HepG2 (cell line): Measurements from ENCODE around the gene SGMS1. TPM values are rescaled to one million over a fixed set of nuclear protein-coding genes. Genes with fewer than 3 reads are reported as not detected.

ENCODE experiments used
- ATAC-seq: fragments of 200-7000 bp; cut with Tn5 transposase; 3 replicates; pipeline ENCODE4 v1.9.1; 2020; ENCODE audit warnings: mild to moderate bottlenecking, moderate library complexity
- BruUV-seq: library from RNA; stranded (reverse); fragments of 400-500 nt; replicated peaks from 2 replicates; lab custom pipeline; 2021; lab: Mats Ljungman, UMichigan
- CTCF ChIA-PET: fragments of 300-600 bp; formaldehyde crosslinking; extraction: SDS; loops from one replicate; lab custom pipeline; 2021; ENCODE audit warnings: low total read pairs, inconsistent platforms, low intra/inter-chr PET ratio; lab: Yijun Ruan, JAX
- POLR2A ChIA-PET: fragments of 350-600 bp; sonication (Branson Sonifier 250); formaldehyde crosslinking; loops from one replicate; lab custom pipeline; 2020; ENCODE audit warnings: antibody characterized with exemption, inconsistent platforms; lab: Yijun Ruan, JAX
- DNase-seq: peaks from one replicate; pipeline ENCODE4 v3.0.0-alpha.2; 2015; ENCODE audit warnings: low spot score
- FAIRE-seq: peaks from 3 replicates; lab custom pipeline; 2011; peaks lifted over from hg19 to GRCh38; lab: Jason Lieb, UNC
- H2AFZ ChIP-seq: one replicate; pipeline ENCODE4 v1.6.1; 2011; ENCODE audit warnings: low read length, inconsistent platforms
- H3K27ac ChIP-seq: fragments of 300-600 bp; 3 replicates; pipeline ENCODE4 v1.8.0; 2011; ENCODE audit warnings: mixed run types, mild to moderate bottlenecking, mixed read lengths, low read length, inconsistent platforms; ENCODE audit not compliant: insufficient read depth; ENCODE audit errors: extremely low read length
- H3K27me3 ChIP-seq, 2 experiments: fragments of 200-600 bp in 1 of 2; 2 replicates in 1 of 2; 3 replicates in 1 of 2; pipeline versions ENCODE4 v1.6.0 to v1.8.0; 2011; ENCODE audit warnings: low read length in 2 of 2, mild to moderate bottlenecking in 2 of 2, moderate library complexity in 2 of 2, inconsistent platforms in 1 of 2; ENCODE audit not compliant: insufficient read depth in 2 of 2, control insufficient read depth in 1 of 2
- H3K36me3 ChIP-seq, 2 experiments: fragments of 200-600 bp in 1 of 2; replicated peaks in 1 of 2; 2 replicates in 1 of 2; 3 replicates in 1 of 2; pipeline versions ENCODE4 v1.5.1 to v1.8.0; 2011; ENCODE audit warnings: low read length in 2 of 2, inconsistent platforms in 1 of 2; ENCODE audit not compliant: insufficient read depth in 2 of 2, control insufficient read depth in 1 of 2
- H3K4me1 ChIP-seq: 2 replicates; pipeline ENCODE4 v1.5.1; 2012; ENCODE audit warnings: low read length, inconsistent platforms; ENCODE audit not compliant: insufficient read depth
- H3K4me2 ChIP-seq: 2 replicates; pipeline ENCODE4 v1.6.0; 2011; ENCODE audit warnings: low read depth, low read length, inconsistent platforms
- H3K4me3 ChIP-seq, 3 experiments: fragments of 200-600 bp in 1 of 3; sonication (generic), shearing (Covaris generic) in 1 of 3; replicated peaks in 1 of 3; 2 replicates each; pipeline ENCODE4 v1.5.1; 2011 to 2016; ENCODE audit warnings: low read length in 3 of 3, inconsistent platforms in 2 of 3, low read depth in 2 of 3, mild to moderate bottlenecking in 2 of 3, control low read depth in 1 of 3, mixed read lengths in 1 of 3; ENCODE audit not compliant: insufficient read depth in 1 of 3
- H3K79me2 ChIP-seq: one replicate; pipeline ENCODE4 v1.6.1; 2011; ENCODE audit warnings: low read length, inconsistent platforms; ENCODE audit not compliant: insufficient read depth
- H3K9ac ChIP-seq: 2 replicates; pipeline ENCODE4 v1.6.0; 2011; ENCODE audit warnings: mild to moderate bottlenecking, low read depth, low read length, inconsistent platforms; ENCODE audit not compliant: insufficient read depth
- H3K9me3 ChIP-seq: 2 replicates; pipeline ENCODE4 v1.5.1; 2012; ENCODE audit warnings: mild to moderate bottlenecking, low read length
- H4K20me1 ChIP-seq: 2 replicates; pipeline ENCODE4 v1.6.0; 2011; ENCODE audit warnings: inconsistent platforms, mild to moderate bottlenecking, low read length, moderate library complexity; ENCODE audit not compliant: insufficient read depth
- BRCA1 ChIP-seq: sonication (generic); formaldehyde crosslinking; IDR thresholded peaks from 2 replicates; pipeline ENCODE4 v1.4.0; 2020; ENCODE audit warnings: missing genetic modification reagents
- DMAP1 ChIP-seq: IDR thresholded peaks from 2 replicates; pipeline ENCODE4 v1.6.1; 2016
- ELF3 ChIP-seq: IDR thresholded peaks from 2 replicates; pipeline ENCODE4 v1.6.1; 2016; ENCODE audit warnings: missing genetic modification reagents, missing compliant biosample characterization
- HMG20A ChIP-seq: IDR thresholded peaks from 2 replicates; pipeline ENCODE4 v1.6.1; 2016; ENCODE audit warnings: borderline replicate concordance
- IRF2 ChIP-seq: IDR thresholded peaks from 2 replicates; pipeline ENCODE4 v1.6.1; 2018; ENCODE audit warnings: missing genetic modification reagents, missing compliant biosample characterization
- NCOR1 ChIP-seq: fragments of 200-600 bp; sonication (generic); IDR thresholded peaks from 2 replicates; pipeline ENCODE4 v1.7.0; 2017; ENCODE audit warnings: antibody characterized with exemption, low read length, borderline replicate concordance
- NR3C1 ChIP-seq: sonication (generic); formaldehyde crosslinking; IDR thresholded peaks from 2 replicates; pipeline ENCODE4 v1.4.0; 2020; ENCODE audit warnings: missing genetic modification reagents
- PITX1 ChIP-seq: sonication (generic); formaldehyde crosslinking; IDR thresholded peaks from 2 replicates; pipeline ENCODE4 v1.5.1; 2020; ENCODE audit warnings: mild to moderate bottlenecking, missing genetic modification reagents
- ZNF136 ChIP-seq: sonication (generic); formaldehyde crosslinking; IDR thresholded peaks from 2 replicates; pipeline ENCODE4 v1.8.1; 2022; ENCODE audit warnings: low read depth, mild to moderate bottlenecking, moderate library complexity, missing genetic modification reagents
- ZNF431 ChIP-seq: sonication (generic); formaldehyde crosslinking; IDR thresholded peaks from 2 replicates; pipeline ENCODE4 v1.9.0; 2022; ENCODE audit warnings: missing genetic modification reagents, low read depth, mild to moderate bottlenecking, borderline replicate concordance
- ZNF709 ChIP-seq: sonication (generic); formaldehyde crosslinking; IDR thresholded peaks from 2 replicates; pipeline ENCODE4 v1.5.0; 2020; ENCODE audit warnings: mild to moderate bottlenecking, missing genetic modification reagents
- ZNF720 ChIP-seq: sonication (generic); formaldehyde crosslinking; IDR thresholded peaks from 2 replicates; pipeline ENCODE4 v1.4.0; 2020; ENCODE audit warnings: missing genetic modification reagents
- WGBS: methylation state at CpG from one replicate; pipeline ENCODE4 v1.1.6; 2017; ENCODE audit warnings: low lambda C conversion rate; 5-methylcytosine and 5-hydroxymethylcytosine counted together
- in situ Hi-C: cut with HindIII; loops from 2 replicates; pipeline ENCODE4 v1.10.0; 2017; ENCODE audit warnings: low pct_unique_long_range_greater_than_20kb; ENCODE audit not compliant: extremely low pct_ligation_motif_present
- intact Hi-C: fragments of 100-400 bp; cut with micrococcal nuclease; formaldehyde crosslinking; loops from one replicate; pipeline ENCODE4 v1.10.0; 2022; ENCODE audit not compliant: unreplicated experiment
- polyA plus RNA-seq, 8 experiments: library from polyadenylated mRNA; depleted of rRNA in 3 of 8; stranded (reverse) in 7 of 8; unstranded in 1 of 8; fragments of >200 nt; fragmentation: Illumina TruSeq in 4 of 8; extraction: Trizol in 4 of 8; gene quantifications; 2 replicates each; pipeline versions ENCODE4 v1.2.1 to v1.2.3, GENCODE V29; 2011 to 2016; ENCODE audit warnings: low read depth in 4 of 8, missing spikeins in 1 of 8, mixed read lengths in 1 of 8; ENCODE audit not compliant: insufficient read depth in 1 of 8
- total RNA-seq, 5 experiments: library from RNA; depleted of rRNA; stranded (reverse); fragments of >200 nt; fragmentation: Illumina TruSeq; extraction: Trizol; gene quantifications; 2 replicates each; pipeline ENCODE4 v1.2.3, GENCODE V29; 2016; ENCODE audit warnings: low read depth in 1 of 5
- TF ChIP-seq, protein P1 (sequence below): sonication (generic); formaldehyde crosslinking; IDR thresholded peaks from 2 replicates; pipeline ENCODE4 v1.4.0; 2020; ENCODE audit warnings: mild to moderate bottlenecking, missing genetic modification reagents
- TF ChIP-seq, protein P2 (sequence below): sonication (generic); formaldehyde crosslinking; IDR thresholded peaks from 2 replicates; pipeline ENCODE4 v1.5.0; 2020; ENCODE audit warnings: mild to moderate bottlenecking, missing genetic modification reagents

SGMS1 gene
- total and polyA plus RNA-seq, 2 of the 13 experiments (the other 11 are each of a cell fraction or from before 2014, with no cell fraction given) = 6.5 to 15.1 TPM

DNA sequence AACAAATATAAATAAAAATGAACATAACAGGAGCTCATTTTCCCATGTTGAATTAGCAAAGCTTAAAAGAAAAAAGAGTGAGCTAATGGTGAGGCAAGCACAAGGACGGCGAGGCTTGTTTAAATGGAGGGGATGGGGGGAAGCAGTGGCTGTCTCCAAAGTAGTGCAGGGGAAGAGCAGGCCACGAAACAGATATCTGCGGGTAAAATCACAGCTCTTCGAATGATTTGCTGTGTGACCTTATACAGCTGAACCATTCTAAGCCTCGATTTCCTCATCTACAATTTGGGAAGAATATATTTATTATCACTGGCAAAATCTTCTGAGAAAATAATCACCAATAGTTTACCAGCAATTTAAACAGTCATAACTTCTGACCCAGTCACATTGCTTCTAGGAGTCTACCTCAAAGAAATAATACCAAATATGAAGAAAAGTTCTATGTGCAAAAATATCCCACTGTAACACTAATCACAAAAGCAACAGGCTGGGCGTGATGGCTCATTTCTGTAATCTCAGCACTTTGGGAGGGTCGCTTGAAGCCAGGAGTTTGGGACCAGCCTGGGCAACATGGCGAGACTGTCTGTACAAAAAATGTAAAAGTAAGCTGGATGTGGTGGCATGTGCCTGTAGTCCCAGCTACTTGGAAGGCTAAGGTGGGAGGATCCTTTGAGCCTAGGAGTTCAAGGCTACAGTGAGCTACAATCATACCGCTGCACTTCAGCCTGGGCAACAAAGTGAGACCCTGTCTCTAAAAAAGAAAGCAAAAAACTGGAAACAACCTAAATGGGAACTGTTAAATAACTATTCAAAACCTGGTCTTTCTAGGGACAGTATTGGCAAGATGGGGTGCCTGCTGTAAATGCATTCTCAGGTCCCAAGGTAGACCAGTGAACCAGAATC, 309.3 kb downstream of the SGMS1 start:
- no peak for FAIRE-seq
- in situ Hi-C loops = no loop called here
- H3K9me3 ChIP-seq = no peaks in the 10 kb centered on the region
- no peaks in the 10 kb centered on the region for H3K4me1 ChIP-seq
- POLR2A ChIA-PET = no interaction called here
- BruUV-seq = no TSS peak
- H3K36me3 ChIP-seq = peaks cover under 1 to 19% of the 10 kb centered on the region in 2 experiments; a peak in 3 of 5 replicates
- TF ChIP-seq HMG20A (CRISPR knock-in tag) (no peak), PITX1 (CRISPR knock-in tag) (no peak), ZNF709 (CRISPR knock-in tag) (no peak), ELF3 (CRISPR knock-in tag) (no peak), NR3C1 (CRISPR knock-in tag) (no peak), ZNF720 (CRISPR knock-in tag) (no peak), ZNF431 (no peak), BRCA1 (CRISPR knock-in tag) (no peak), DMAP1 (CRISPR knock-in tag) (no peak), IRF2 (no peak), ZNF136 (CRISPR knock-in tag) (no peak), NCOR1 (no peak)
- TF ChIP-seq, protein P1, sequence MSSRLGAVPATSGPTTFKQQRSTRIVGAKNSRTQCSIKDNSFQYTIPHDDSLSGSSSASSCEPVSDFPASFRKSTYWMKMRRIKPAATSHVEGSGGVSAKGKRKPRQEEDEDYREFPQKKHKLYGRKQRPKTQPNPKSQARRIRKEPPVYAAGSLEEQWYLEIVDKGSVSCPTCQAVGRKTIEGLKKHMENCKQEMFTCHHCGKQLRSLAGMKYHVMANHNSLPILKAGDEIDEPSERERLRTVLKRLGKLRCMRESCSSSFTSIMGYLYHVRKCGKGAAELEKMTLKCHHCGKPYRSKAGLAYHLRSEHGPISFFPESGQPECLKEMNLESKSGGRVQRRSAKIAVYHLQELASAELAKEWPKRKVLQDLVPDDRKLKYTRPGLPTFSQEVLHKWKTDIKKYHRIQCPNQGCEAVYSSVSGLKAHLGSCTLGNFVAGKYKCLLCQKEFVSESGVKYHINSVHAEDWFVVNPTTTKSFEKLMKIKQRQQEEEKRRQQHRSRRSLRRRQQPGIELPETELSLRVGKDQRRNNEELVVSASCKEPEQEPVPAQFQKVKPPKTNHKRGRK (CRISPR knock-in tag) = no peak
- TF ChIP-seq, protein P2, sequence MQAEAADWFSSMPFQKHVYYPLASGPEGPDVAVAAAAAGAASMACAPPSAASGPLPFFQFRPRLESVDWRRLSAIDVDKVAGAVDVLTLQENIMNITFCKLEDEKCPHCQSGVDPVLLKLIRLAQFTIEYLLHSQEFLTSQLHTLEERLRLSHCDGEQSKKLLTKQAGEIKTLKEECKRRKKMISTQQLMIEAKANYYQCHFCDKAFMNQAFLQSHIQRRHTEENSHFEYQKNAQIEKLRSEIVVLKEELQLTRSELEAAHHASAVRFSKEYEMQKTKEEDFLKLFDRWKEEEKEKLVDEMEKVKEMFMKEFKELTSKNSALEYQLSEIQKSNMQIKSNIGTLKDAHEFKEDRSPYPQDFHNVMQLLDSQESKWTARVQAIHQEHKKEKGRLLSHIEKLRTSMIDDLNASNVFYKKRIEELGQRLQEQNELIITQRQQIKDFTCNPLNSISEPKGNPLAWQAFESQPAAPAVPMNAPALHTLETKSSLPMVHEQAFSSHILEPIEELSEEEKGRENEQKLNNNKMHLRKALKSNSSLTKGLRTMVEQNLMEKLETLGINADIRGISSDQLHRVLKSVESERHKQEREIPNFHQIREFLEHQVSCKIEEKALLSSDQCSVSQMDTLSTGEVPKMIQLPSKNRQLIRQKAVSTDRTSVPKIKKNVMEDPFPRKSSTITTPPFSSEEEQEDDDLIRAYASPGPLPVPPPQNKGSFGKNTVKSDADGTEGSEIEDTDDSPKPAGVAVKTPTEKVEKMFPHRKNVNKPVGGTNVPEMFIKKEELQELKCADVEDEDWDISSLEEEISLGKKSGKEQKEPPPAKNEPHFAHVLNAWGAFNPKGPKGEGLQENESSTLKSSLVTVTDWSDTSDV = no peak
- TF ChIP-seq, all 625 proteins: peak for 0
- 98% methylated on average over 10 of the region's 10 CpGs for WGBS
- Histone ChIP-seq H3K27me3 (no peaks in the 10 kb centered on the region), H3K9ac (no peak overlapping the region), H3K27ac (no peak overlapping the region), H3K79me2 (no peaks in the 10 kb centered on the region), H3K4me3 (no peak overlapping the region), H2AFZ (no peak overlapping the region), H4K20me1 (no peaks in the 10 kb centered on the region), H3K4me2 (no peak overlapping the region)
- CTCF ChIA-PET = no interaction called here
- DNase-seq = no peak
- ATAC-seq = no peak
- intact Hi-C loops = no loop called here
